Keratinocyte (primary cell): Measurements from ENCODE around the gene PLXDC2.

Experiments used
- EZH2 ChIP-seq: IDR thresholded peaks from one replicate; pipeline ENCODE4 v1.6.1; 2012; ENCODE audit warnings: inconsistent platforms, mild to moderate bottlenecking, low read length, moderate library complexity
- TF ChIP-seq, protein P1 (sequence below), 3 experiments: IDR thresholded peaks in 1 of 3; conservative IDR thresholded peaks in 1 of 3; optimal IDR thresholded peaks in 1 of 3; 2 replicates in 2 of 3; 3 replicates in 1 of 3; pipeline versions ENCODE3 to v1.5.1; 2011; ENCODE audit warnings: low read length in 3 of 3, mild to moderate bottlenecking in 3 of 3, moderate library complexity in 2 of 3, control low read depth in 1 of 3, inconsistent platforms in 1 of 3; ENCODE audit not compliant: insufficient read depth in 2 of 3; ENCODE audit errors: extremely low read depth in 1 of 3

DNA sequence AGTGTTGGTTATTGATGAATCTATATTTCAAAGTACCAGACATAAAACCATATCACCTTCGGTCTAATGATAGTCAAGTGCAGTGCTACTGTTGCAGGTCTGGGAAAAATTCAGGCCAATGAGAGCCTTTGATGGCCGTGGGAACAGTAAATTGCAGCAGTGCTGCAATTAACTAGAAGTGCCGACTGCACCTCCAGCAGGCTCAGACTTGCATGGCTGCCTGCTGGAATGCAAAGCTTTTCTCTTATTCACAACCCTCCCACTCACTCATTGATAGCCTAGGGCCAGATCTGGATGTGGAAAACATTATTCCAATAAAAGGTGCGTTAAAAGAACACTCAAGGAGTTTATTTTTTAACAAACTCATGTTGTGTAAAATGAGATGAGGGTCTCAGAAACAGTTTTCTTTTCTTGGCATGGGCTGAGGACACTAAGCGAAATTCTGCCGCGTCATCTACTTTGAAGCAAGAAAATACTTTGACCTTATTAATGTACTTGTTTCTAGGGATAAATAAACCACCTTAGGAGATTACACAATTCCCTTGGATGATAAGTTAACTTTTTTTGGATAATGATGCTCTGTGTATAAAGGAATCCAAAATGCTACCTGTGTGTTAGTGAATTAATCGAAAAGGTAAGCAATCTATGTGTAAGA, 17.1 kb downstream of the PLXDC2 start:
- TF ChIP-seq, protein P1, sequence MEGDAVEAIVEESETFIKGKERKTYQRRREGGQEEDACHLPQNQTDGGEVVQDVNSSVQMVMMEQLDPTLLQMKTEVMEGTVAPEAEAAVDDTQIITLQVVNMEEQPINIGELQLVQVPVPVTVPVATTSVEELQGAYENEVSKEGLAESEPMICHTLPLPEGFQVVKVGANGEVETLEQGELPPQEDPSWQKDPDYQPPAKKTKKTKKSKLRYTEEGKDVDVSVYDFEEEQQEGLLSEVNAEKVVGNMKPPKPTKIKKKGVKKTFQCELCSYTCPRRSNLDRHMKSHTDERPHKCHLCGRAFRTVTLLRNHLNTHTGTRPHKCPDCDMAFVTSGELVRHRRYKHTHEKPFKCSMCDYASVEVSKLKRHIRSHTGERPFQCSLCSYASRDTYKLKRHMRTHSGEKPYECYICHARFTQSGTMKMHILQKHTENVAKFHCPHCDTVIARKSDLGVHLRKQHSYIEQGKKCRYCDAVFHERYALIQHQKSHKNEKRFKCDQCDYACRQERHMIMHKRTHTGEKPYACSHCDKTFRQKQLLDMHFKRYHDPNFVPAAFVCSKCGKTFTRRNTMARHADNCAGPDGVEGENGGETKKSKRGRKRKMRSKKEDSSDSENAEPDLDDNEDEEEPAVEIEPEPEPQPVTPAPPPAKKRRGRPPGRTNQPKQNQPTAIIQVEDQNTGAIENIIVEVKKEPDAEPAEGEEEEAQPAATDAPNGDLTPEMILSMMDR (optimal IDR thresholded peaks at IDR 0.05 in 1 of 3, IDR thresholded peaks at IDR 0.05 in 1 of 3, conservative IDR thresholded peaks at IDR 0.05 in 1 of 3; ENCODE audit: extremely low read depth in 1 of 3, insufficient read depth in 2 of 3, low read length in 3 of 3) = no peak
- TF ChIP-seq EZH2 = no peak
